HG03432 (cell line): ENCODE data around the gene PRPF40B.
"Not testable (repeated sequence)": the region's sequence is repeated elsewhere in the genome, so short reads cannot be mapped to it uniquely, and the experiment has no call there.

ENCODE experiments used
- ATAC-seq: cut with Tn5 transposase; IDR thresholded peaks from one replicate; pipeline ENCODE4 v1.9.1; 2021; ENCODE audit warnings: mild to moderate bottlenecking, moderate library complexity; ENCODE audit not compliant: unreplicated experiment

Gene PRPF40B

GRCh38 chr12:49623142-49623904 is at the start of gene PRPF40B:
TSS of gene PRPF40B (plus strand) at chr12:49623561. CDS start at chr12:49623591, 30 bp downstream.
- peak; percentile 77 for ATAC-seq

GRCh38 chr12:49577589-49578315 is 45.6 kb upstream of the PRPF40B start:
- ATAC-seq = no peak

GRCh38 chr12:49578471-49579112 is 44.8 kb upstream of the PRPF40B start:
- ATAC-seq = no peak

GRCh38 chr12:49580572-49581535 is 42.5 kb upstream of the PRPF40B start:
- ATAC-seq = no peak

- no peak for ATAC-seq
Measured at GRCh38 chr12:49582201-49582600, 41.2 kb upstream of the PRPF40B start.

GRCh38 chr12:49582850-49583249 is 40.5 kb upstream of the PRPF40B start:
- no peak for ATAC-seq

- ATAC-seq = no peak
Measured at GRCh38 chr12:49583366-49584094, 39.8 kb upstream of the PRPF40B start.

- ATAC-seq = no peak
Measured at GRCh38 chr12:49584591-49584990, 38.8 kb upstream of the PRPF40B start.

GRCh38 chr12:49585477-49586459 is 37.6 kb upstream of the PRPF40B start:
- no peak for ATAC-seq

- no peak for ATAC-seq
Measured at GRCh38 chr12:49587174-49587908, 36.0 kb upstream of the PRPF40B start.

GRCh38 chr12:49588281-49588680 is 35.1 kb upstream of the PRPF40B start:
- ATAC-seq = no peak

GRCh38 chr12:49588721-49589516 is 34.4 kb upstream of the PRPF40B start:
- ATAC-seq = no peak

- ATAC-seq = no peak
Measured at GRCh38 chr12:49598527-49598926, 24.8 kb upstream of the PRPF40B start.

- no peak for ATAC-seq
Measured at GRCh38 chr12:49599961-49600360, 23.4 kb upstream of the PRPF40B start.

- no peak for ATAC-seq
Measured at GRCh38 chr12:49603721-49604120, 19.6 kb upstream of the PRPF40B start.

GRCh38 chr12:49604856-49605255 is 18.5 kb upstream of the PRPF40B start:
- no peak for ATAC-seq

- ATAC-seq = not testable (repeated sequence)
Measured at GRCh38 chr12:49605539-49605938, 17.8 kb upstream of the PRPF40B start, which contains the start of gene FAM186B. TSS of gene FAM186B (minus strand) at chr12:49605639. CDS start at chr12:49605477, 162 bp downstream.
